Dermis blood vessel endothelial cell (primary cell): ENCODE data around the gene LYRM9. TPM values are rescaled to one million over a fixed set of nuclear protein-coding genes. Genes with fewer than 3 reads are reported as not detected.
"Not testable (repeated sequence)": the region's sequence is repeated elsewhere in the genome, so short reads cannot be mapped to it uniquely, and the experiment has no call there.

Source experiments
- DNase-seq: peaks from one replicate; pipeline ENCODE4 v3.0.0; 2010
- total RNA-seq: library from RNA; depleted of rRNA; stranded (reverse); fragments of >200 nt; gene quantifications from 2 replicates; pipeline ENCODE4 v1.2.3, GENCODE V29; 2014

The LYRM9 gene
- 5.2 and 9.4 TPM in 2 replicates for total RNA-seq

DNA sequence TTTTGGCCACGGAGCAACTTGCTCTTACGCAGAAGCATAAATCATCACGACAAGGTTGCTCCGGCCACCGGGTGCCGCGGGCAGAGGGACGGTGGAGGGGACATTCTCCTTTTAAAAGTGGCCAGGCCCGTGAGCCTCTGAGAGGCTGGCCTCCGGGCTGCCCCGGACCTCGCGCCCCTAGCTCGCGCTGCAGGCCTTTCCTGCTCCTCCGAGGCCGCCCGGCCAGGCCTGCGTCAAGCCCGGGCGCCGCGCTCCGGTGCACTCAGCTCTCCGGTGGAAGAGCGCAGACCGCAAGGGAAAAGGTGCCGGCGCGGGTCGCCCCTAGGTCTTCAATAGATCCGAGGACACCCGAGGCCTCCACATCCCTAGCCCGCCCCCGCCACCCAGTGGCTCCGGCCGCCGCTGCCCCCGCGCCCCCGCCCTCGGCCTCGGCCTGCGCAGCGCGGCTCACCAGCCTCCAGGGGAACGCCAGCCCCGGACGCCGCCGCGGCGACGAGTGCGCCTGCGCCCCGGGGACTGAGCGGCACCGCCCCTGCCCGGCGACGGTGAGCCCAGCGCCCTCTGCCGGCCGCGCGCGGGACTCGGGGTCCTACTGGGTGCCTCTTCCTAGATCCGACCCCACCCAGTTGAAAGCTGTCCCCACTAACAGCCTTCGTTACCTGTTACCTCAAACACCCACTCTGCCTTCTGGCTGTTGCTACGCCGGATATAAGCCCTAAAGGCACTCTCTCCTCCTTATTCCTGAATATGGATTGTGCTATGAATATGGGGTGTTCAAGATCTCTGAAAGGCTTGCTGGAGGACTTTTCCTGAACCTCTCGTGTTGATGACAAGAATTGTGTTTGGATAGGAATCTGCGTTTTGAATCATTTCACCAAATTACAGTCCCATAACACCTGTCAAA is at the start of gene LYRM9:
LYRM9 (minus strand) TSS at position 500 of the 904 bp plus-strand sequence. CDS start 10,671 bp downstream, outside the sequence.
- peak; percentile 94 for DNase-seq

- no peak for DNase-seq
Observed at GRCh38 chr17:27940503-27941428, 47.6 kb upstream of the LYRM9 start.

DNA sequence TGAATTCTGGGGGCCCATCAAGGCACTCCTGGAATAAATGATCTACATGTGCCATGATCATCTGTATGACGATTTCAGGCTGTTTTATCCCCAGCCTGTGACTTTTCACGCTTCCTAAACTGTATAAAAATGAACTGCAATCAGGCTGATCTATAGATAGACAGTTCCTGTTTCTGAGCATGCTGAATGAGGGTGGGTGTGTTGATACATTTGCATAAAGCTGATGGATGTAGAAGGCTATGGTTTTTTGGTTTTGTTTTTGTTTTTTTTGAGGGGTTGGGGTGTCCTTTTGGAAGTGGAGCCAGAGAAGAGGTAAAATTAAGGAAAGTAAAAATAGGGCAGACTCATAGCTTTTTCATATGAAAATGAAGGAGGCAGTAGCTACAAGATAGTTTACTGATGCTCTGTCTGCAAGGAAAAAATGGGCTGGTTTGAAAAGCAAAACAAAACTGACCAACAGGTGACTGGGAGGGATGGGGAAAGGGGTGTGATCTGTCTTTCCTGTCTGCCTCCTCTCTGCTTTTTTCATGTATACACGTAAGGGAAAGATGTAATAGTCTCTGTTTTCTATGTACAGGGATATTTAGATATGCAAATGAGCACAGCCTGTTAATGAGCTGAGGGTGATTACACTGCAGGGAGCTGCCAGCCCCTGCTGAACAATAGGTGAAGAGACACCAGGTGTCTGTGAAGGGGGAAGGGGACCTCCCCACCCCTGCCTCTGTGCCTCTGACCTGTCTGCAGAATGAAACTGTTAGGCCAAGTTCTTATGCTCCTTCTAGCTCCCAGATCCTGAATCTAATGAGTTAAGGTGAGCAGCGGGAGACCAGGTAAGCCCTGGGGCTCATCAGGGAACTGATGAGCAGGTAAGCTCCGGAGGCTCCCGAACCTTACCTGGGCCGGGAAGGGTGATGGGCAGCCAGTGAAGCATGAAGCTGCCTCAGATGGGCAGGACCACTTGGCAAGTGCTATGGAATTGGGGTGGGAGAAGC is 46.6 kb upstream of the LYRM9 start:
- DNase-seq, result no peak

DNA sequence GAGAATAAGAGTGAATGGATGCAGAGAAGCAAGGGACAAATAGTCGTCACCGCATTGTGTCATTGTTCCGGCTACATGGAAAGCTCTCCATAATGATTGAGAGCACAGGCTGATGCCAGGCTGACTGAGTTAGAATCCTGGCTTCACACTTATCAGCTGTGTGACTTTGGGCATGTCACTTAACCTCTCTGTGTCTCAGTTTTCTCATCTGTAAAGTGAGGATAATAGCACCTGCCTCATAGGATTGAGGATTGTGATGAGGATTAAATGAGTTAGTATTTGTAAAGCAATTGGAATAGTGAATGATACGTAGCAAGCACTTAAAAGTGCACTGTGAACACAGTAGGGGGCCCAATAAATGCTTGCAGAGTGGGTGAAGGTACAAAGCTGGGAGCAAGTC is 45.7 kb upstream of the LYRM9 start:
- no peak for DNase-seq

GRCh38 chr17:27938241-27938640 is 45.1 kb upstream of the LYRM9 start:
- no peak for DNase-seq

- DNase-seq, result no peak
Observed at GRCh38 chr17:27937025-27937546, 43.9 kb upstream of the LYRM9 start.

DNA sequence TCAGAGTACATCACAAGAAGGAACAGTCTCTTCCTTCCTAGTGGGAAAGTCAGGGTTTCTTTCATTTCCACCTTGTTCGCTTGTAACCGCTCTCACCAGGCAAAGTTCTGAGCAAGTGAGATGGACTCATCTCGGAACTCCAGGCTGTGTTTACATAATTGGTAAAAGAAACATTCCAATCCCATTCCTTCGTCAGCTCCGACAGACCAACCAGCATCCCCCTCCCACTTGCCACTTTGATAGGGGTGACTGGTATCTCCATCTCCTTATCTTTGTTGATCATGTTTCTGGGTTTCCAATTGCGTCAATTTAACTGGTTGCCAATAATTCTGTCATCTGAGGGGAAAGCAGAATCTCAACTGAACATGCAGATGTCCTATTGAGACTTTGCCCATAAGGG is 36.8 kb upstream of the LYRM9 start:
- no peak for DNase-seq

- DNase-seq, result no peak
Observed at GRCh38 chr17:27928587-27928986, 35.4 kb upstream of the LYRM9 start.

- DNase-seq, result no peak
Observed at GRCh38 chr17:27927781-27928180, 34.6 kb upstream of the LYRM9 start.

DNA sequence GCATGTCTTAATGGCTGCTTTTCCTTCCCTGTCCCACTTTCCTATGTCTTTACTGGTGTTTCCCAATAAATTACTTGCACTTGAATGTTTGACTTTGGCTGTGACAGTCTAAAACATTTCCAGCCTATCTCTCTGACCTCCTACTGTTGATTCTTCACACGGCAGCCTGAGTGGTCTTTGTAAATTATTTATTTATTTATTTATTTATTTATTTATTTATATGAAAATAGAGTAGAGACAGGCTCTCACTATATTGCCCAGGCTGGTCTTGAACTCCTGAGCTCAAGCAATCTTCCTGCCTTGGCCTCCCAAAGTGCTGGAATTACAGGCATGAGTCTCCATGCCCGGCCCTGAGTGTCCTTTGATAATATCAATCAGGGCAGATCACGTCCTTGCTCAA is 28.4 kb upstream of the LYRM9 start:
- DNase-seq, result no peak

GRCh38 chr17:27921077-27921476 is 27.9 kb upstream of the LYRM9 start:
- DNase-seq, result no peak

DNA sequence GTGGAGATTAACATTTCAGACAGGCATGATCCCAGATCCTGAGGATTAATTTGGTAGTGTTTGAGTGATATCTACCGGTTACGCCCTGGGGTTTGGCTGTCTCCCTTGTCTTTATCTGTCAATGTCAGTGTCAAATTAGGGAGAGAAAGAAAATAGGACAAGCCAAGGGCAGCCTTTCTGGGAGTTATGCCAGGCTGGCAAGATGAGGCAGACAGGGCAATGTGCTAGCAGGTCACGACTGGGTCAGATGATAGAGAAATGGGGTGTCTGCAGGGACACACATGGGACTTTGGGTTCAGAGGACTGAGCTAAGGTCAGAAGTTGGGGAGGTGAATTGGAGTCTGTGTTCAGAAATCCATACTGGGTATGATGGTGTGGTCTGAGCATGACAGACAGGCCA is 27.4 kb upstream of the LYRM9 start:
- DNase-seq, result no peak

- no peak for DNase-seq
Observed at GRCh38 chr17:27919079-27919478, 25.9 kb upstream of the LYRM9 start.

GRCh38 chr17:27918498-27918897 is 25.3 kb upstream of the LYRM9 start:
- DNase-seq, result no peak

DNA sequence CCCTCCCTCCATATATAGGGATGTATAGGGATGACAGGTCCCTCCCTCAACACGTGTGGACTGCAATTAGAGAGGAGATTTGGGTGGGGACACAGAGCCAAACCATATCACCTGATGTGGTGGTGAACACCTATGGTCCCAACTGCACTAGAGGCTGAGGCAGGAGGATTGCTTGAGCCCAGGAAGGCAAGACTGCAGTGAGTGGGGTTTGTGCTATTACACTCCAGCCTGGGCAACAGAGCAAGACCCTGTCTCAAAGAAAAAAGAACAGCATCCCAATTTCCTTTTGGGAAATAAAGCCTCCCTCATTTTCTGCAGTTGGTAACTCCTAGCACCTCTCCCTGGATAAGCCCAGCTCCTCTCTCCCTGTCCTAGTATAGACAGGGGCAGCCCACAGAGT is 23.8 kb upstream of the LYRM9 start:
- no peak for DNase-seq

GRCh38 chr17:27915709-27916108 is 22.5 kb upstream of the LYRM9 start:
- DNase-seq, result no peak

DNA sequence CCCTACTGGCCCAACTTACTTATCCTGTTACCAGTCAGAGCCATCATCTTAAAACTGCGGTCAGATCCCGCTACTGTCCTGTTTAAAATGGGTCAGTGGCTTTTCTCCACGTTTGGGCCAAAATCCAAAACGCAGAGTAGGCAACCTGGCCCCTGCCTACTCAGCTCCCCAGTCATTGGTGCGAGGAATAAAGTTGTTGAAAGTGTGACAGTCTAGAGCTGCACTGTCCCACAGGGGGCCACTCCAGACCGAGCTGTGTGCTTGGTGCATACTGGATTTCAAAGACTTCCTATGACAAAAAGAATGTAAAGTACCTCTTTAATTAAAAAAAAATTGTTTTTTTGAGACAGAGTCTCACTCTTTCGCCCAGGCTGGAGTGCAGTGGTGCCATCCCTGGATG is 21.2 kb upstream of the LYRM9 start:
- DNase-seq, result no peak

DNA sequence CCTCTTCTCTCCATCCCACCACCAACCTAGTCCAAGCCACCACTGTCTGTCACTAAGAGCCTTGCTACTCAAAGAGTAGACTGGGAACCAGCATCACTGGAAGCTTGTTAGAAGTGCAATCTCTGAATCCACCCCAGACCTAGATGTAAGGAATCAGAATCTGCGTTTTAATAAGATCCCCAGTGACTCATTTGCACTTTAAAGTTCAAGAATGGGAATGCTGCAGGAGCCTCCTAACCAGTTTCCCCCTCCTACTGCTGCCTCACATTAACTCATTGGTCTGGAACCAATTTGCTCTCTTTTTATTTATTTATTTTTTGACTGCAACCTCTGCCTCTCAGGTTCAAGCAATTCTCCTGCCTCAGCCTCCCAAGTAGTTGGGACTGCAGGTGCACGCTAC is 19.8 kb upstream of the LYRM9 start:
- DNase-seq, result no peak

- DNase-seq, result not testable (repeated sequence)
Observed at GRCh38 chr17:27912299-27912698, 19.1 kb upstream of the LYRM9 start.

DNA sequence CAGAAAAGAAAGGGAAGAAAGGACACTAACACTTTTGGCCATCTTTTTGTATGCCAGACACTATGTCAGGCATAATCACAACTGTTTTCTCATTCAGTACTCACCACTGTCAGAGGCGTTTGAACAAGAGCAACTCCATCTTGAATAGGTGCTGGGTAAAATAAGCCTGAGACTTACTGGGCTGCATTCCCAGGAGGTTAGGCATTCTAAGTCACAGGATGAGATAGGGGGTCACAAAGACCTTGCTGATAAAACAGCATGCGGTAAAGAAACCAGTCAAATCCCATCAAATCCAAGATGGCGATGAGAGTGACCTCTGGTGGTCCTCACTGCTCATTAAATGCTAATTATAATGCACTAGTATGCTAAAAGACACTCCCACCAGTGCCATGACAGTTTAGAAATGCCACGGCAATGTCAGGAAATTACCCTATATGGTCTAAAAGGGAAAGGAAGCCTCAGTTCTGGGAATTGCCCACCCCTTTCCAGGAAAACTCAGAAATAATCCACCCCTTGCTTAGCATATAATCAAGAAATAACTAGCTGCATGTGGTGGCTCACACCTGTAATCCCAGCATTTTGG is 14.9 kb upstream of the LYRM9 start:
- no peak for DNase-seq

- no peak for DNase-seq
Observed at GRCh38 chr17:27906623-27907022, 13.5 kb upstream of the LYRM9 start.

DNA sequence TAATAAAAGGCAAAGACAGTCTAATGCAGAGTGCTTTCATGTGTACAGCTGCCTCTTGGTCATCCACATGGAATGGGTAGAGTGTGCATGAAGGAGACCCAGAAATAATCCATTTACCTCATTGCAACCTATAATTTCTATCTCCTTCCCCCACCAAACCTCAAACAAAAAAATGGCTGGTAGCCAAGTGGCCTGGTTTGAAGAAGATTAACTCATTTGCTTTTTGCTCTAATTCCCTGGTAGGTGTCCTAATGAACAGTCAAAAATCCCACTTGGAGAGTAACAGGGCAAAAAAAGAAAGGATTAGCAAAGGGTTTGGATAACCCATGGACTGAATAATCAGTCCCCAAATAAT is 13.0 kb upstream of the LYRM9 start:
- no peak for DNase-seq
